K562 (cell line): ENCODE results near the gene CRABP2. TPM values are rescaled to one million over a fixed set of nuclear protein-coding genes. Genes with fewer than 3 reads are reported as not detected.

Source experiments
- ATF7 ChIP-seq: fragments of 450-650 bp; IDR thresholded peaks from 2 replicates; pipeline ENCODE4 v1.7.1; 2014; ENCODE audit warnings: mild to moderate bottlenecking, moderate library complexity
- CHCHD3 ChIP-seq: fragments of 250-450 bp; sonication (Bioruptor Pico); IDR thresholded peaks from 2 replicates; pipeline ENCODE4 v2.1.2; 2022; ENCODE audit warnings: mild to moderate bottlenecking
- CLOCK ChIP-seq: fragments of 250-450 bp; sonication (Bioruptor Pico); IDR thresholded peaks from 2 replicates; pipeline ENCODE4 v1.4.0; 2020; ENCODE audit warnings: mild to moderate bottlenecking, moderate library complexity, borderline replicate concordance
- ETS1 ChIP-seq: conservative IDR thresholded peaks from 2 replicates; pipeline ENCODE4 v1.6.1; 2011; ENCODE audit warnings: low read depth, mild to moderate bottlenecking, low read length; ENCODE audit not compliant: control insufficient read depth
- GABPA ChIP-seq: fragments of 200-800 bp; sonication (Bioruptor generic); conservative IDR thresholded peaks from 2 replicates; pipeline ENCODE4 v1.6.1; 2016; ENCODE audit warnings: low read depth, missing genetic modification characterization, missing compliant biosample characterization
- HDAC1 ChIP-seq, 2 experiments: fragments of 450-650 bp; IDR thresholded peaks; 2 replicates each; pipeline ENCODE4 v1.6.1; 2016 to 2017; ENCODE audit warnings: inconsistent platforms in 1 of 2, mild to moderate bottlenecking in 1 of 2, moderate library complexity in 1 of 2
- IRF2 ChIP-seq: sonication (generic); formaldehyde crosslinking; IDR thresholded peaks from 2 replicates; pipeline ENCODE4 v1.8.1; 2022; ENCODE audit warnings: mild to moderate bottlenecking, missing genetic modification reagents
- KLF16 ChIP-seq: IDR thresholded peaks from 2 replicates; pipeline ENCODE4 v1.6.1; 2016; ENCODE audit warnings: antibody characterized with exemption
- NBN ChIP-seq: fragments of 450-650 bp; IDR thresholded peaks from 2 replicates; pipeline ENCODE4 v1.6.1; 2016; ENCODE audit warnings: low read depth, mild to moderate bottlenecking
- NONO ChIP-seq, 2 experiments: fragments of 200-400 bp in 1 of 2; fragments of 450-650 bp in 1 of 2; formaldehyde crosslinking in 1 of 2; IDR thresholded peaks; 2 replicates each; pipeline ENCODE4 v1.6.1; 2017; ENCODE audit warnings: low read depth in 2 of 2, mild to moderate bottlenecking in 2 of 2, moderate library complexity in 2 of 2, low read length in 1 of 2
- NR2F6 ChIP-seq: fragments of 450-650 bp; formaldehyde crosslinking; IDR thresholded peaks from 2 replicates; pipeline ENCODE4 v1.4.0; 2020; ENCODE audit warnings: mild to moderate bottlenecking
- PHF8 ChIP-seq: fragments of 200-600 bp; sonication (generic); IDR thresholded peaks from 2 replicates; pipeline ENCODE4 v1.6.1; 2012; ENCODE audit warnings: mixed run types, mild to moderate bottlenecking, inconsistent platforms, low read length, moderate library complexity, borderline replicate concordance
- POLR2B ChIP-seq: fragments of 450-650 bp; IDR thresholded peaks from 2 replicates; pipeline ENCODE4 v1.6.1; 2018; ENCODE audit warnings: low read depth; ENCODE audit not compliant: partially characterized antibody
- PYGO2 ChIP-seq: fragments of 450-650 bp; IDR thresholded peaks from 2 replicates; pipeline ENCODE4 v1.6.1; 2016; ENCODE audit warnings: mild to moderate bottlenecking, missing genetic modification characterization, moderate library complexity, missing compliant biosample characterization
- RNF219 ChIP-seq: fragments of 250-450 bp; sonication (Bioruptor Pico); IDR thresholded peaks from 2 replicates; pipeline ENCODE4 v1.5.0; 2022; ENCODE audit warnings: mild to moderate bottlenecking
- TAF15 ChIP-seq: fragments of 200-400 bp; formaldehyde crosslinking; IDR thresholded peaks from 2 replicates; pipeline ENCODE4 v1.6.1; 2017; ENCODE audit warnings: mild to moderate bottlenecking, low read depth, low read length, moderate library complexity
- TCF3 ChIP-seq: sonication (generic); formaldehyde crosslinking; IDR thresholded peaks from 2 replicates; pipeline ENCODE4 v1.4.0; 2020; ENCODE audit warnings: mild to moderate bottlenecking, missing genetic modification reagents
- XRCC3 ChIP-seq: fragments of 450-650 bp; IDR thresholded peaks from 2 replicates; pipeline ENCODE4 v1.6.1; 2017; ENCODE audit warnings: mild to moderate bottlenecking, moderate library complexity
- ZBTB33 ChIP-seq: sonication (generic); formaldehyde crosslinking; IDR thresholded peaks from 2 replicates; pipeline ENCODE4 v1.8.1; 2023; ENCODE audit warnings: mild to moderate bottlenecking, missing genetic modification reagents
- ZNF311 ChIP-seq: fragments of 250-450 bp; sonication (Bioruptor Pico); IDR thresholded peaks from 2 replicates; pipeline ENCODE4 v1.4.0; 2020; ENCODE audit warnings: mild to moderate bottlenecking, moderate library complexity
- polyA plus RNA-seq, 8 experiments: library from polyadenylated mRNA; depleted of rRNA in 4 of 8; stranded (reverse) in 5 of 8; unstranded in 3 of 8; fragments of >200 nt; fragmentation: Nextera tagmentation in 2 of 8; fragmentation: Illumina TruSeq in 1 of 8; extraction: Ambion mirVana in 2 of 8; extraction: Trizol in 1 of 8; gene quantifications; 2 replicates each; pipeline versions ENCODE4 v1.2.1 to v1.2.3, GENCODE V29; 2011 to 2014; ENCODE audit warnings: inconsistent platforms in 1 of 8, missing spikeins in 1 of 8
- total RNA-seq, 7 experiments: library from RNA; depleted of rRNA in 6 of 7; stranded (reverse); fragments of >200 nt in 6 of 7; fragmentation: Illumina TruSeq in 2 of 7; extraction: Trizol in 2 of 7; gene quantifications; 2 replicates each; pipeline versions ENCODE4 v1.2.1 to v1.2.3, GENCODE V29; 2011 to 2021; ENCODE audit warnings: low replicate concordance in 1 of 7

Gene CRABP2
- total and polyA plus RNA-seq, 9 of the 15 experiments (the other 6 are each of a cell fraction or from before 2014, with no cell fraction given), result 0.30 to 2.5 (median 0.82) TPM

- no peak for TF ChIP-seq RNF219 (CRISPR knock-in tag)
- no peak for TF ChIP-seq ETS1
- no peak for TF ChIP-seq TCF3 (CRISPR knock-in tag)
- no peak for TF ChIP-seq TAF15
- peak; percentile 30; the same call in 1 of the 2 replicates for TF ChIP-seq PHF8
- no peak for TF ChIP-seq IRF2 (CRISPR knock-in tag)
- peak; percentile 53 for TF ChIP-seq ZBTB33
- TF ChIP-seq CHCHD3, result no peak
- peak; percentile 57 for TF ChIP-seq KLF16
- no peak for TF ChIP-seq NONO (IDR thresholded peaks at IDR 0.05; ENCODE audit: low read depth in 2 of 2, low read length in 1 of 2)
- TF ChIP-seq CLOCK (CRISPR knock-in tag), result no peak
- TF ChIP-seq NR2F6 (CRISPR knock-in tag), result 0 out of 2 replicates have a peak, but pooled peaks have one; percentile 31
- no peak for TF ChIP-seq XRCC3
- peak in 1 of 2 experiments; percentile 61; a peak in 2 of 4 replicates for TF ChIP-seq HDAC1 (IDR thresholded peaks at IDR 0.05)
- 0 out of 2 replicates have a peak, but pooled peaks have one; percentile 14 for TF ChIP-seq GABPA (tag)
- TF ChIP-seq POLR2B, result peak; percentile 33
- no peak for TF ChIP-seq PYGO2 (tag)
- peak; percentile 75 for TF ChIP-seq ATF7
- TF ChIP-seq NBN, result peak; percentile 76
- TF ChIP-seq ZNF311 (CRISPR knock-in tag), result 0 out of 2 replicates have a peak, but pooled peaks have one; percentile 11
These were observed 704 bp upstream of the CRABP2 start (continued) for GRCh38 chr1:156705918-156706656.
